HG03108 (cell line): ENCODE data around the gene CHI3L2.
A peak's percentile ranks its signal among the peaks of the same experiment; 100 is the strongest.

ENCODE experiments used
- ATAC-seq: cut with Tn5 transposase; IDR thresholded peaks from one replicate; pipeline ENCODE4 v1.9.1; 2021; ENCODE audit warnings: moderate library complexity; ENCODE audit not compliant: unreplicated experiment

Gene CHI3L2

GRCh38 chr1:111227434-111227833 lies at the start of gene CHI3L2:
Gene CHI3L2, plus strand, starts transcription at chr1:111227713. Its CDS starts 17 bp downstream, at chr1:111227730.
- no peak for ATAC-seq

DNA sequence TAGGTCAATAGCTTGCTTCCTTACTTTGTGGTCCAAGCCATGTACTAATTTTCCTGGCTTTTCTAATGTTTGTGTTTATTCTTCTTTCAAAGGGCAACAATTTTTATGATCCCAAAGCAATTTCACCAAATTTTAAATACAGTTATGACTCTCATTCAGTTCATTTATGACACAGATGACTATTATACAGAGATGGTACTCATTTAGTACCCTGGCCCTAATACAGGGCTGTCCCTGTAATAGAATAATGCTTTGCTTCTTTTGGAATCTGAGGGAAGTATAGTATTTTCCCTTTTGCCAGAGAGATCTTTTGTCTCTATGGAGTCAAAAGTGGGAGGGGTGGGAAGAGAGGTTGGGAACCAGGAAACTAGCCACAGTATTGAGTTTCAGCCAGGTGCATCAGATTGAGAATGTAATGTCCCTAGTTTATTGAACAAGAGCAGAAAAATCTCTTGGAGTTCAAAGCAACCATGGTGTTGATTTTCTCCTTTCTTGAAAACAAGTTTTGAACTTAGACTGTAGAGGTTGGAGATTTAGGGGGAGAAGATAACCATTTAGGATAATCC lies 47.5 kb upstream of the CHI3L2 start:
- ATAC-seq: no peak

- no peak for ATAC-seq
Measured at GRCh38 chr1:111182052-111182451, 45.5 kb upstream of the CHI3L2 start.

DNA sequence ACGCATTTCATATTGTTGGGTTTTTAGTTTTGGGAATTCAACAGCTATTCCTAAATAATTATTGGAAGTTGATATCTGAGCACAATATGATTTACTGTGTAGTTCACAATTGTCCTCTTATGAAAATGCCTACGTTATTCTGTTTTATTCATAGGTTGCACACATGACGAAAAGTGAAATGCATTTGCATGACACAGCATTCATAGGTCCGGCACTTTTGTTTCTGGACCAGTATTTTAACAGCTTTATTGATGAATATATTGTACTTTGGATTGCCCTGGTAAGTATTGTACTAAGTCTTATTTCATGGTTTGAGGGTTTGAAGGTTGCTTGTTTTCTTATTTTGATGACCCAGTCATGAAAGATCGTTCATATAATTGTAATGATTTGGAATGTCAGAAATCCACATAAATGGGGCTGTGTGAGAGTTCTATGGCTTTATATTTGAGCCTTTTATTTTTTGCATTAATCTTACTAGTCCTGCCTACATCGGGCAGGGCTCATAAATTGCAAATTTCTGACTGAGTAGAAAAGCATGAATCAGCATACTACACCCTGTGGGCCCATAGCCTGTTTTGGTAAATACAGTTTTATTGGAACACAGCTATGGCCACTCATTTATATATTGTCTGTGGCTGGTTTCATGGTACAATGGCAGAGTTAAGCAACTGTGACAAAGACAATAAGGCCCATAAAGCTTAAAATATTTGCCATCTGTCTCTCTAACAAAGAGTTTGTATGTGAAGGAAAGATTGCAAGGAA lies 44.0 kb upstream of the CHI3L2 start:
- ATAC-seq: no peak

DNA sequence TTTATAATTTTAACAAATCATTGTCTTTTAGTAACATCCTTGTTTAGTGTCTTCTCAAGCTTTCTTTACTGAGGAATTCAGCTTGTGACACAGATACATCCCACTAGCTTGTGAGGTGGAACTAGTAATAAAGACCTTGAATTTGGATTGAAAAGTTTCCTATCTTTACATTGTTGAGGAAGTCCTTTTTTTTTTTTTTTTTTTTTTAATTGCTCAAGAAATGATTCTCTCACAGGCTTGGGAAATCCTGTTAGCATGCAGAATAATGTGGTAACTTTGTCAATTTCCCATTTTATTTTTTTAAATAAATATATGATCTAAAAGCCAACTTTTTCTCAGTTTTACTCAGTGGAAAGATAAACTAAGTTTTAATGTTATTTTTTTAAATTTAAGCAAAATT lies 42.9 kb upstream of the CHI3L2 start:
- no peak for ATAC-seq

GRCh38 chr1:111190931-111191451 lies 36.5 kb upstream of the CHI3L2 start:
- ATAC-seq: no peak

- ATAC-seq: no peak
Measured at GRCh38 chr1:111191496-111191895, 36.0 kb upstream of the CHI3L2 start.

DNA sequence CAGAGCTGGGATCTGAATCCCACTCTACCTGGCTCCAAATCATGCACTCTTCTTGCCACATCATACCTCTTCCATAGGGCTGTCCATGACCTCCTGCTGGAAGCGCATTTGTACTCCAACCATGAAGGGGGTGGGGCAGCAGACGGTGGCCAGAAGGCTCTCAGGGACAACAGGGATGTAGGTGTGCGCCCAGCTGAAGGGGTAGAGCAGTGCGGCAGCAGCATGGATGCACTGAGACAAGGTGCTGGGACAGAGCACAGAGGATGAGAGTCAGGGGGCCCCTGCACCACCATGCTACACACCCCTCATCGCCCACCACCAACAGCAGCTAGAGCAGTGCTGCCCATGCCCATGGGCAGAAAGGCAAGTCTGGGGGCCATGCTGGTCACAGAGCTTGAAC lies 35.4 kb upstream of the CHI3L2 start:
- ATAC-seq: no peak

DNA sequence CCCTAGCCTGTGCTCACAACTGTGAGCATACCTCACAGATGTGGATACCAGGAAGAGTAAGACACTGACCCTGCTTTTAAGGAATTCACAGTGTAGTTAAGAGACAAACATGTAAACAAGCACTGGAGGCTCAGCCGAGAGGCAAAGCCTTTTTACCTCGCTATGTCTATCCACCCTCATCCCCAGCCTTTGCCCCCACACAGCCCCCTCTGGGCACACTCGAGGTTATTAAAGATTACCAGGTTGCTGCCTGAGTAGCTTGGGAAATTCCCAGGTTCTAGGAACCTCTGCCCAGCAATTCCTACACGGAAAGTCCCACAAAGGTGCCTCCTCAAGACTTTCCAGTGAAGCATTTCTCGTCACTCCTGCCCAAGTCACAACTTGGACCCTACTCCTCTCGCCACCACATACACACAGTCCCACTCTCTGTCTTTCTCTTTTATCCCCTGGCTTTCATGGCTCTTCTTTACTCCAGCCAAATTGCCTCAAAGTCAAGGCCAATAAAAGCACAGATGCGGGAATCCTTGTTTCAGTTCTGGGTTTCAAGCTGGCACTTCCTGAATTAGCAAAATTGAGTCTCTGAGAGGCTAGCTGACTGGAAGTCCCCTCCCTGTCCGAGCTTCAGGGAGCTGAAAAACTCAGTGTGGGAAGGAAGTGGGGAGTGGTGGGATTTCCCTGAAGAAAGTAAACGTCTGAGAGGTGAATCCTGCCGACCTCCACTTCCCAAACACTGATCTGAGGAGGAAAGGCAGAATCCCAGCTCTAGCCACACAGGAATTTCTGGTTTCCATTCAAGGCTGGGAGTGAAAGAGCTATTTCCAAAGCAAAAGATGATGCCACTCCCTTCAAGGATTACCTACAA lies 34.6 kb upstream of the CHI3L2 start:
- peak; percentile 39 for ATAC-seq

DNA sequence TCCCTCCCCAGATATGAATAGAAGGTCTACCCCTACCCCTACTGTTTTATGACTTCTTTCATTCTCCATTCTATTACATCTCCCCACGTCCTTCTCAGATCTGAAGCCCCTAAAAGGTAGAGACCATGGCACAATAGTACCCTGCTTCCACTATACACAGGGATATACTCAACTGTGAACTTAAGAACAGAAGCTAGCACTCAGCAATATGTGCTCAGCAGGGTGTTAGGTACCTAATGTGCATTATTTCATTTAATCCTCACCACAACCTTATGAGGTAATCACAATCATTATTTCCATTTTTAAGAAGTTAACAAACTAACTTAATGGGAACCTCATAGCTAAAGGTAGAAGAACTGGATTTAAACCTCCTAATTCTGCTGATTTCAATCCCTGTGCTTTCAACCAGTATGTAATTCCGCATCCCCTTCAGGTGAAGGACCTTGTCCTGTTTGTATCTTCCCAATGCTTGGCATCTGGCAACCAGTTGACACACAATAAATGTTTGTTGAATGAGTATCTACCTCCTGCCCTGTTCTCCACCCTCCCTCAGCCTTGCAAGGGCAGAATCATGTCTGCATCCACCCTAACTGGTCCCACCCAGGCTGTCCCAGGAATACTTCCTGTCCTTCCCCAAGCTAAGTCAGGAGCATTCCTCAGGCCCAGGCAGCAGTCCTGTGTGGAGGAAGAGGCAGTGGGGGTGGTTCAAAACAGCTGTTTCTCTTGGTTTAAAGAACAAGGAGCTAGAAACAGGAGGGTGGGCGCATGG lies 33.6 kb upstream of the CHI3L2 start:
- no peak for ATAC-seq

- ATAC-seq: no peak
Measured at GRCh38 chr1:111195002-111195684, 32.4 kb upstream of the CHI3L2 start.

DNA sequence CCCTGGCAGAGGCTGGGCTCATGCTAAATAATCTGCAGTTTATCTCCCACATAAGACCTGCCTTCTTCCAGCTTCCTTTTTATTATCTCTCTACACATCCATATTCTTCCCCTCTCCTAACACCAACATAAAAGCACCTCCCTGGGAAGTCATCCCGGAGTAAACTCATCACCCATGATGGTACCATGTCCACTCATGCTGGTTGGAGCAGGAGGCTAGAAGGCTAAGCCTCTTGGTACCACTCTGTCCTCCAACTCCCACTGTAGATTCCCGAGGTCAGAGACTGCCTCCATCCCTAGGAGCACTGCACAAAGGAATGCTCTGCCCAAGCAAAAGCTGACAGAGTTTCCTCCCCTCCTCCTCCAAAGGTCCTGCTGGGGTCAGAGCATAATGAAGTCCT lies 31.3 kb upstream of the CHI3L2 start:
- no peak for ATAC-seq

DNA sequence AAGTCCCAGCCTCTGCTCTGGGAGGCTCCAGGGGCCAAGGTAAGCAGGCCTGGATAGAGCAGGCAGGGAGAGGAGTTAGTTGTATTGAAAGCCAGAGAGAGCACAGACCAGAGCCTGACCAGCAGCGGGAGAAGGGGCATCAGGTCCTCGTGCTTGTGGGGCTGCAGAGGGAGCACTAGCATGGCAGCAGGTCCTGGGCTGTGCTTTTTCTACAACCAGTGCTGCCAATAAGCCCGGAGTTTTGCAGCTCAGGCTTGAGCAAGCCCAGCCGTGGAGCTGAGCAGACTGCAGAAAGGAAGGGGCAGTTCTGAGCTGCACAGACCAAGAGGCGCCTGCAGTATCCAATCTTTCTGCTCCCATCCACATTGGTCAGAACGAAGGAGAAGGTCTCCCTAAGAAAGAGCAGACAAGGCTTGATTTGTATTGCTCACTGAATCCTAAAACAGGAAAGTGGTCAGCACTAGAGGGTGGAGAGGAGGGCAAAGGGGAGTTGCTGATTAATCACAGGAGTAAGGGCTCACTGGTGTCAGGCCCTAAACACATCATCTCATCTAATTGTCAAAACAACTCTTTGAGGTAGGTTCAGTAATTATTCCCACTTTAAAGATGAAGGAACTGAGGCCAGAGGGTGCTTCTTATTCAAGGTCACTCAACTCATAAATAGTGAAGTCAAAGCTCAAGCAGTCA lies 29.8 kb upstream of the CHI3L2 start:
- no peak for ATAC-seq

- no peak for ATAC-seq
Measured at GRCh38 chr1:111198836-111199235, 28.7 kb upstream of the CHI3L2 start.

DNA sequence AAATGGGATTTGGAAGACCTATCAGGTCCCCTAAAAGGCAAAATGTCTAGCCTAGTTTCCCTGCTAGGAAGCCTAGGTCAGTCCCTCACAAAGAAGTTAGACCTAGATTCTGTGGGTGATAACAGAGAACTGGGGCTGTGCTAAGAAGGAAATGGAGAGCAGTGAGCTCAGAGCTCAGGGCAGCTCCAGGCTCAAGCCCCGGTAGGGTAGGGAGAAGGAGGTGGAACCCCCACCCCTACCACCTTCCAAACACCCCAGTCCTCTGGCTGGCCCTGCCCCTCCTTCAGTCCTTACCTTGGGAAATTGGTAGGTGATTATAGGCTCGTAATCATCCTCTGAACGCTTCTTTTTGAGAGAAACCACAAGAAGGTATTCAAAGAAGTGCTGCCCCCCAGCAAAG lies 28.2 kb upstream of the CHI3L2 start:
- no peak for ATAC-seq

- ATAC-seq: no peak
Measured at GRCh38 chr1:111199881-111200801, 27.4 kb upstream of the CHI3L2 start, which contains the start of gene DENND2D. Gene DENND2D, minus strand, starts transcription at chr1:111200646. Its CDS starts 187 bp downstream, at chr1:111200459.

DNA sequence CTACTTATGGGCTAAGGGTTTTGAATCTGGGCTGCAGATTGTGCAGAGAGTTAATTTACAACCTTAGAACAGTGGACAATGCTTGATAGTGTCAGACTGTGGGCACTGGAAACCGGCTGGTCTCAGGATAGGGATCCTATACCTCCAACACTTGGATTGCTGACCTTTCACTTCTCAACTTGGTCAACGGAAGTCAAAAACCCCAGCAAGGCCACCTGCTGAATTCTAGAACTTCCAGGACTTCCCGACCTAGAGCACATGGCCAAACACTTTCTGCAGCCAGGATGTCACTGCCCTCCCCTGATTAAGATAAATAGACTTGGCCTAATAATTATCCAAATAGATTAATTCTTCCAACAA lies 26.7 kb upstream of the CHI3L2 start:
- no peak for ATAC-seq

- ATAC-seq: no peak
Measured at GRCh38 chr1:111201275-111202090, 26.0 kb upstream of the CHI3L2 start.
